ENCODE measurements around the gene SDF4.

DNA sequence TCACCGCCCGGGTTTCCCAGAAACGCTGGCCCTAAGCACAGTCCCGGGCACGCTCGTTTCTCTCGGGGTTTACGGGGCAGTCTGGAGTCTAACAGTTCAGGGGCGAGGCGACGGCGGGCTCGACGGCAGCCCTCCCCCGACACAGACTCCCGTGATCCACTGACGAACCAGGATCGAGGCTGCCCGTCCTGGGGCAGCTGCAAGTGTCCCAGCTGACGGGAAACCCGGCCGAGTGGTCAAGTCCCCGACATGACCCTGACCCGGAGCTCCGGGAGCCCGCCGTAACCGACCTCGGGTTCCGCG, 41.4 kb upstream of the SDF4 start:
- peak in 1 of 5 experiments; percentile 0 for TF ChIP-seq CTCF (IDR thresholded peaks at IDR 0.05)
- TF ChIP-seq POLR2AphosphoS5 (IDR thresholded peaks at IDR 0.05), result no peak
- no peak for TF ChIP-seq POLR2A (IDR thresholded peaks at IDR 0.05)
- no peak for TF ChIP-seq EP300 (IDR thresholded peaks at IDR 0.05; ENCODE audit: low read depth)
